Testis (tissue), 2 donors: Measurements from ENCODE around the gene UBA5.

Experiments used
- CTCF ChIP-seq, 3 experiments: fragments of 450-650 bp in 2 of 3; fragments of 200-600 bp in 1 of 3; sonication (generic) in 1 of 3; IDR thresholded peaks; one replicate each; pipeline ENCODE4 v1.5.1; 2016 to 2019; ENCODE audit warnings: antibody characterized with exemption in 3 of 3, mild to moderate bottlenecking in 2 of 3, moderate library complexity in 1 of 3
- POLR2A ChIP-seq: fragments of 450-650 bp; IDR thresholded peaks from one replicate; pipeline ENCODE4 v1.6.1; 2017; ENCODE audit warnings: antibody characterized with exemption, mild to moderate bottlenecking, moderate library complexity

- no peak for TF ChIP-seq CTCF (IDR thresholded peaks at IDR 0.05)
- no peak for TF ChIP-seq POLR2A
These were observed 63.2 kb downstream of the UBA5 start for GRCh38 chr3:132723024-132723950.
